OCI-LY7 (cell line): ENCODE results near the gene SCARF2.
A peak's percentile ranks its signal among the peaks of the same experiment; 100 is the strongest.

Experiments used
- EZH2phosphoT487 ChIP-seq: fragments of 200-600 bp; sonication (generic); IDR thresholded peaks from 2 replicates; pipeline ENCODE4 v1.6.1; 2018; ENCODE audit warnings: low read depth, borderline replicate concordance, mild to moderate bottlenecking, mixed run types, antibody characterized with exemption, low read length, moderate library complexity, mixed read lengths
- TF ChIP-seq, protein P1 (sequence below): fragments of 200-600 bp; sonication (generic); conservative IDR thresholded peaks from 2 replicates; pipeline ENCODE4 v1.5.1; 2014; ENCODE audit warnings: mild to moderate bottlenecking, antibody characterized with exemption, low read length, moderate library complexity, mixed read lengths

DNA sequence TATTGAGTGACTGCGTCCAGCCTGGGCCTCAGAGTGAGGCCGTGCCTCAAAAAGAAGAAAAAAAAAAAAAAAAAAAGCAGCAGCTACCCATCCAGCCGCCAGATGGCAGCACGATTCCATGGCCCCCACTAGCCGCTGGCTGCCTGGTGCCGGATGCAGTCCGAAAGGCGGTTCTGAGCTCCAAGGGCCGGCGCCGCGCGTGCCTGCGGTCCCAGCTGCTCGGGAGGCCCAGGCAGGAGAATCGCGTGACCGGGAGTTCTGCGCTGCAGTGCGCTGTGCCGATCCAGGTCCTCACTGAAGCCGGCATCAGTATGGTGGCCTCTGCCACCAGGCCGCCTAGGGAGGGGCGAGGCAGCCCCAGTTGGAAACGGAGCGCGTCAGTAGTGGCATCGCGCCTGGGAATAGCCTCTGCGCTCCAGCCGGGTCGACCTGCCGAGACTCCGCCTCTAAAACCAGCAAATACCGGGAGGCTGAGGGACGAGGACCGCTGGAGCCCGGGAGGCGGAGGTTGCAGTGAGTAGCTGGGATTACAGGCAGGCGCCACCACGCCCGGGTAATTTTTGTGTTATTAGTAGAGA lies 19.3 kb downstream of the SCARF2 start:
- TF ChIP-seq, protein P1, sequence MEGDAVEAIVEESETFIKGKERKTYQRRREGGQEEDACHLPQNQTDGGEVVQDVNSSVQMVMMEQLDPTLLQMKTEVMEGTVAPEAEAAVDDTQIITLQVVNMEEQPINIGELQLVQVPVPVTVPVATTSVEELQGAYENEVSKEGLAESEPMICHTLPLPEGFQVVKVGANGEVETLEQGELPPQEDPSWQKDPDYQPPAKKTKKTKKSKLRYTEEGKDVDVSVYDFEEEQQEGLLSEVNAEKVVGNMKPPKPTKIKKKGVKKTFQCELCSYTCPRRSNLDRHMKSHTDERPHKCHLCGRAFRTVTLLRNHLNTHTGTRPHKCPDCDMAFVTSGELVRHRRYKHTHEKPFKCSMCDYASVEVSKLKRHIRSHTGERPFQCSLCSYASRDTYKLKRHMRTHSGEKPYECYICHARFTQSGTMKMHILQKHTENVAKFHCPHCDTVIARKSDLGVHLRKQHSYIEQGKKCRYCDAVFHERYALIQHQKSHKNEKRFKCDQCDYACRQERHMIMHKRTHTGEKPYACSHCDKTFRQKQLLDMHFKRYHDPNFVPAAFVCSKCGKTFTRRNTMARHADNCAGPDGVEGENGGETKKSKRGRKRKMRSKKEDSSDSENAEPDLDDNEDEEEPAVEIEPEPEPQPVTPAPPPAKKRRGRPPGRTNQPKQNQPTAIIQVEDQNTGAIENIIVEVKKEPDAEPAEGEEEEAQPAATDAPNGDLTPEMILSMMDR, result peak; percentile 84
- TF ChIP-seq EZH2phosphoT487, result no peak
